ENCODE results near the gene DCLRE1B.

The DCLRE1B gene

DNA sequence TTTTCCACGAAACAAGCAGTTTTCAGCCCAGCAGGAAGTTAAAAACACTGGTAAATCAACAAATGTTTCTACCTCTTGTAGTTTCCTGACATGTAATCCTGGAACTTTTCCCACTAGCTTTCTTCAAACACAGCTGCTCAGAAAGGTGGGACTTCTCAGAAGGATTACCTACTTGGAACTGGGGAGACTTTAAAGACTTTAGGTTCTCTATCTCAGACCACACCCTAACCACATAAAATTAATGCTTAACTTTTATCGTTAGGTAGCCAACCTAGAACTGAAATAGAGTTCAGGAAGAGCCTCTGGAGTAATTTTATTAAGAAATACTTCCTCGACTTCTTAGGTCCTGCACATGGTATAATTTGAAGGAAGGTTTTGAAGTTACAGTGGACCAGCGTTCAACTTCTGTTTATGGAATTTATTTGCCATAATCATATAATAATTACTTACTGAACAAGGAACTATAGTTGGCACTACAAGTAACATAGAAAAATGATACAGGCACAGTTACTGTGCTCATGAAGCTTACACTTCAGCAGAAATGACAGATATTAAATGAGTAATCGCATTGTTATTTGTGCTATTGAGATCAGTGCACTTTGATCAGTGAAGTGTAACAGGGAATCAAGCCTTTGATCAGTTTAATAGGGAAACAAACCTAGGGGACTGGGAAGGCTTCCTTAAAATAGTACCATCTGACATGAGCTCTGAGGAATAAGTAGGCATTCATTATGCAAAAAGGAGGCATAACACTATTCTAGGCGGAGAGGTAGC is 17.5 kb upstream of the DCLRE1B start, which contains the start of gene BCL2L15:
Gene BCL2L15 (minus strand): TSS at position 180 of the 774 bp plus-strand sequence. CDS start 206 bp downstream, outside the sequence.
- no peak for DNase-seq

DNA sequence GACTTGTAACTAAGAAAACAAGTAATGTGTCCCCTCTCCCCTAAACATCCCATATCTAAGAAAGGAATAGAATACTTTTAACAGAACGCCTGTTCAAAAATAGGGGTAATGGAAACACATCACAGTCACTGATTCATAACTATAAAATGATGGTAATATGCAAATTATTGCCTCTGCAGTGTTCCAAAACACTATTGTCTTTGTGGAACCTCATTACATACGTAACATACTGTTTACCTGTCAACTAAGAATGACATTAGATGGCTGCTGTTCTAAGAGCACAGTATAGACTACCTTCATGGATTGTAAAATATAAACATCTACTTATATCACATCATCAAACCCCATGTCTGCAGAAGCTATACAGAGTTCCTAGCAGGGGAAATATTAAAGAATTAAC is 14.3 kb upstream of the DCLRE1B start:
- DNase-seq = no peak

DNA sequence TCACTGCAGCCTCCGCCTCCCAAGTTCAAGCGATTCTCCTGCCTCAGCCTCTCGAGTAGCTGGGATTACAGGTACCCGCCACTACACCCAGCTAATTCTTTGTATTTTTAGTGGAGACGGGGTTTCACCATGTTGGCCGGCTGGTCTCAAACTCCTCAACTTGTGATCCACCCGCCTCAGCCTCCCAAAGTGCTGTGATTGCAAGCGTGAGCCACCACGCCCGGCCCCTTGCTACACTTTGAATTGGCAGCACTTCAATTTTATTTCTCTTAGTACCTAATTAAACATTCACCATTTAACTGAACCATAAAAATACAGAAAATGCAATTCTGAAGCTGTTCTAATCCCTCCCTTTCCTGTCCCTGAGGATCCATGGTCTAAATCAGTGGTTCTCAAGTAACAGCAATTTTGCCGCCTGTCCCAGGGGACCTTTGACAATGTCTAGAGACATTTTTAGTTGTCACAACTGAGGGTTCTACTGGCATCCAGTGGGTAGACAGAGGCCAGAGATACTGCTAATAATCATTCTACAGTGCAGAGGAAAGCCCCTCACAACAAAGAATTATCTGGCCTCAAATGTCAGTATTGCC is 13.4 kb upstream of the DCLRE1B start:
- DNase-seq = no peak

DNA sequence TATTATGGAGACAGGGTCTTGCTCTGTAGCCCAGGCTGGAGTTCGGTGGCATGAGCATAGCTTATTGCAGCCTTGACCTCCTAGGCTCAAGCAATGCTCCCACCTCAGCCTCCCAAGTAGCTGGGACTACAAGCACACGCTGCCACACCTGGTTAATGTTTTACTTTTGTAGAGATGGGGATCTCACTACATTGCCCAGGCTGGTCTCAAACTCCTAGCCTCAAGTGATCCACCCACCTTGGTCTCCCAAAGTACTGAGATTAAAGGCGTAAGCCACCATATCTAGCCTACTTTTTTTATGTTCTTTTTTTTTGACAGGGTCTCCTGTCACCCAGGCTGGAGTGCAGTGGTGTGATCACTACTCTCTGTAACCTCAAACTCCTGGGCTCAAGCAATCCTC is 11.9 kb upstream of the DCLRE1B start:
- DNase-seq = no peak

DNA sequence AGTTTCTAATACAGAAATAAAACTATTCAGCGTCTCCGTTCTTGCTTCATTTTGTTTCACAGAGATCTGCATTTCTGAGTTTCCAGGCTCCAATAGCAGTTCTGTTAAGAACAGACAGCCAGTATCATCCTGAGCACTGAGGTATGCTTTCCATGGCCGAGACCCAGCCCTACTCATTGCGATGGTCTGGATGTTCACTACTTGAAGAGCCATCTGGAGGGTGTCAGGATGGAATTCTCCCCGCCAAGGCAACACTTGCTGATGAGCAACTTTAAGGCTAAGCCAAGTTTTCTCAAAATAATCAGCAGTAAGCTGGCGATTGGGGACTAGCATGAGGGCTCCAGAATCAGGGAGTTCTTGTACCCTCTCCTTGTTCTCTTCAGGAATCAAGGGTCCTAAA is 10.0 kb upstream of the DCLRE1B start:
- no peak for DNase-seq

DNA sequence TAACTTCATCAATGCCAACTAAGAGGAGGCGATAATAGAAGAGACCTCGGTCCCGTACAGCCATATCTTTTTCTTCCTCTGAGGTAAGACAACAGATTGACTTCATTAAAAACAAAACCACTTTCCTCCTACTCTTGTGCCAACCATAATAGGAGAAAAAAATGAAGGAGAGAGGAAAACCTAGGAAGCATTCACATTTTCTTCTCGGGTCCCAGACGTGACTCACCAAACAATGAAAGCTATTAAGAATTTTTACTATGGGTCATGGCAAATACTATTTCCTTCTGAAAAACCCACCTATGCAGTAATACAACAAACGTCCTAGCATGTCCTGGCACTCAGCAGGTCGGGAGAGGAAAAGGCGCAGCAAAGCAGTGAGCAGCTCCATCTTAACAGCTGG is 9.2 kb upstream of the DCLRE1B start:
- DNase-seq = no peak

DNA sequence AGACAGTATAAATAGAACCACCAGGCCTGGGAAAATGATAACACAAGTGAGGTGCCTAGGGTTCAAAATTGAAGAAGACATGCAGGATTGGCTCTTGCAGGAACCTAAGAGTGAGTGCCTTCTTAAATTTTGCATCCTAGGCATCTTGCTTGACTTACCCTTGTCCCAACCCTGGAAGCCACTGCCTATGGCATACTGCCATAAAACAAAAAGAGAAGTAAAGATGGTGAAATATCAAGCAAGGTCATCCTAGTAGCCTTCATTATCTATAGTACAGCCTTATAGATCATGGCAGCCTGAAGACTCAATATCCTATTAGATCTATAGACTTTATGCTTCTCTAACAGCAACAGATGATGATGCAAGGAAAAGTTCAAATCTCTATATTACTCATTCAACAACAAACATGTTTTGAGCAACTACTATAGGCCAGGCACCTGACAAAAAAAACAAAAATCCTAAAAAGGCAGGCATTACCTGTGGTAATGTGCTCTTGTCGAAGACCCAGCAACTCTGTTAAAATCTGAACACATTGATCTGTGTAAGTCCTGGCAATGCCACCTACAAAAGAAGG is 6.8 kb upstream of the DCLRE1B start:
- no peak for DNase-seq

DNA sequence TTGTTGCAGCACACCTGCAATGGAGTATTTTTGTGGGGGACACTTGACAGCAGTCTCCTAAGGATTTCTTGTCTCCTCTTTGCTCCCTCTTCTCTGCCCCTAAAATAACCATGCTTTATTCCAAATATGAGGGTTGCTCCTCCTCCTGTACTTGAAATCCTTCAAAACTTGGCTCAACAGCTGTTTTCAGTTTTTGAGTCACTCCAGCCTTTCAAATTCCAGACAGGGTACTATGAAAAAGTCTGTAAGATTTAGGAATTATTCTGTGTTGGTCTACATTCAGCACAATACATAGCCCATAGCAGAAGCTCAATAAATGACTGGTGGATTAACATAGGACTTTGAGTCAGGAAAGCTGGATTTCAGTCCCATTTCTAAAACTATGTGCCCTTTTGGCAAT is 6.0 kb upstream of the DCLRE1B start:
- no peak for DNase-seq

DNA sequence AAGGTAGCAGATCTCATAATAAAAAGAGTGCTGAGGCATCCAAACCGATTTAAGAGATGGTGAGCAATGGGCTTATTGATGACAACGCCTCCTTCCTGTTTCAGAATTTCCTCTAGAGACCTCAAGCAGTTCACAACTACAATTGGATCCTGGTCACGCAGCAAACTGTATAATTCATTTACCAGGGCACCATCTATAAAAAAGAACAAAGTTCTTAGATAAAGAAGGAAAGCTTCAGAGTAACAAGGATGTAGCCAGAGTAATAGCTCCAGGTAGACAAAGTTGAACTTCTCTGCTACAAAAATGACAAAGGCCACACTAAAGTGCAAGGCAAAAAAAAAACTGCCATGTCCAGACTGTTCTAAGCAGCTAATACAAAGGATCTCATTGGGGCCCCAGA is 3.9 kb upstream of the DCLRE1B start:
- DNase-seq = no peak

DNA sequence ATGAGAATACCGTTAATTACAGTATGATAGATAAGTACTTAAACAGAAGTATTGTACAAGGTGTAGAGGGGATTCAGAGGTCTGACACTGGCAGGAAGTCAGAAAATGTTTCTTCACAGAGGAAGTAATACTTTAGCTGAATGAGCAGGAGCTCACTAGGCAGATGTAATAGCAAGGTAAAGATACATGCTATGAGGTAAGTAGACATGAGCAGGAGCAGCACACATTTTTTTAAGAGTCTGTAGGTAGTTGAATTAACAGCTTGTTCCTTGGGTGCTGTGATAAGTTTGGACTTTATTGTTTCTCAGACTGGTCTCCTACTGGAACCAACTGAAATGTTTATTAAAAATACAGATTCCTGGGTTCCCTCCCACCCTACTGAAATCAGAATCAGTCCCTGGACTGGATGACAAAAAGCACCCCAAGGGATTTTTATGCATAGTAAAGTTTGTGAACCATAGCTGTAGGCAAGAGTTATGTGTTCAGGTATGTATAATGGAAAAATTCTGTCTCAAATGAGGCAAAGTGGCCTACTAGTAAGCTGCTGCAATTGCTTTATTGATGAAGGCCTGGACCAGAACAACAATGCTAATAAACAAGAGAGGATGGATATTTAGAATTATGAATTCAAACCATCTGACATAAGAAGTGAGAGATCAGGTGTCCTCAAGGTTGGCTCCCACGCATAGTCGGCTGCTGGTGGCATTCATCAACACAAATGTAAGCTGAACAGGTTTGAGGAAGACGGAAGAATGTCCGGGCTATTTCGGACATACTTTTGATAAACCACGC is 1.4 kb upstream of the DCLRE1B start:
- DNase-seq = peak; percentile 8

DNA sequence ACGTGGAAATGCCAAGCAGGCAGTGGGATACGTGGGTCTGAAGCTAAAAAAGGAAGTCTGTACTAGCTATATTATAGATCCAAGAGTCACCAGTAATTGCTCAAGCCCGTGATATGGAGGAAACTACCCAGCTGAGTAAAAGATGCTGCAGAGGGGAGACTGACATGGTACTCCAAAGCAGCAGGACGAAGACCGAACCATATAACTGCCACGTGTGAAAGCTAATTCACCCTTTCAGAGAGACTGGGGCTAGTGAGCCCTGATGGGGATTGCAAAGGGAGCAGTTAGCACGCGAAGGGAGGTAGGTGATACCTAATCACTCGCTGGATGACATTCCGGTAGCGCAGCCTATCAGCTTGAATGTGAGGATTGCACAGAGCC is 843 bp upstream of the DCLRE1B start:
- peak; percentile 51 for DNase-seq

DNA sequence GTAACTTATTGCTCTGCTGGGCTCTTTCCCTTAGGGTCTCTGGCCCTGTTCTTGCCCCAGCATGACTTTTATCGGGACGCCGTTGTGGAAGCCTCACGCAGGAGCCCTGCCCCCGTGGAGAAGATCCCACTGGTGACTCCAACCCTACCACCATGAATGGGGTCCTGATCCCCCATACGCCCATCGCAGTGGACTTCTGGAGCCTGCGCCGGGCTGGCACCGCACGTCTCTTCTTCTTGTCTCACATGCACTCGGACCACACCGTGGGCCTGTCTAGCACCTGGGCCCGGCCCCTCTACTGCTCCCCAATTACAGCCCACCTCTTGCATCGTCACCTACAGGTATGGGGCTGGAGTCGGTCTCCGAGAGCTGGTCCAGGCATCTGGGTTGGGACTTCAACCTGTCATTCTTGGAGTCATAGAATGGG is 322 bp downstream of the DCLRE1B start:
- DNase-seq = no peak

DNA sequence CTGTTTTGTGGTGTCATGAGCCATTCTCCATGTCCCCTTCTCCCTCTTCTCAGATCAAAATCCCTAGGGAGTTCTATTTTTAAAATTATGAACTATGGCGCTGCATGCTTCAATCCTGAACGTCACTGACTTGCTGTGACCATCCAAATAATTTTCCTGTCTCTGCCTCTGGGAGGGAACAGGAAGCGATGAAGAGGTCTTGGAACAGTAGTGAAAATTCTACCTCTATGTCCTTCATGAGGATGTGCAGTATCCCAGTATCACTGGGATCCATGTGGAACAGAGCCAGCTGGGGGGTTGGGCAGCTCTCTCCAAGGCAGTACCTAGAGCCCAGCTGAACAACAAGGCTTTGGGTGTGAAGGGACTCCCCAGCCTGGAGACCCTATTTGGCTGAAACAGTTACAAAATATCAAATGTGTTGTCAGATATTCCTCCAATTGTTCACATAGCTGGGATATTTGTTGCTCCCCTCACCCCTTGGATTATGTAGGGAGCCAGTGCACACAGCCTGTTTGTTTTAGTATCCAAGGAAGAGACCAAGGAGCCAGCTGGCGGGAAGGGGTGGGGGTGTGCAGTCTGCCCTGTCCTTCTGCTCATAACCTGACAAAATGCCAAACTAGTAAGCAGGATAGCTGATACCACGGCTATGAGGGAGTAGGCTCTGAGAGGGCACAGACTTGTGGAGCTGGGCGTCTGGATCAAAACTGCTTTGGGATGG is 7.6 kb downstream of the DCLRE1B start:
- DNase-seq = no peak

DNA sequence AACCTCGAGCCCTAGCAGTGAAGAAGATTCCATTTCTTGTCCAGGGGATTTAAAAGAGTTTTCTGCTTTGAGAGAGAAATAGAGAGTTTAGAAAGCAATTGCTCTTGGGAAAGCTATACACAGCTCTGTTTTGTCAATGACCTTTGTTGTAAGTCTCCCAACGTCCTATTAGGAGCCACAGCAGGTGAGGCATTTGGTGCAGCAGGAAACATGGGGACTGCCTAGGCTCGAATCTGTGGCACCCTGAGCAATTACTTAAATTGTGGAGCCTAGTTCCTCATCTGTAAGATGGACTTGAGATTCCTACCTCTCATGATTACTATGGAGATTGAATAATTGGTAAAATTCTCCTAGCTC is 8.2 kb downstream of the DCLRE1B start:
- no peak for DNase-seq

DNA sequence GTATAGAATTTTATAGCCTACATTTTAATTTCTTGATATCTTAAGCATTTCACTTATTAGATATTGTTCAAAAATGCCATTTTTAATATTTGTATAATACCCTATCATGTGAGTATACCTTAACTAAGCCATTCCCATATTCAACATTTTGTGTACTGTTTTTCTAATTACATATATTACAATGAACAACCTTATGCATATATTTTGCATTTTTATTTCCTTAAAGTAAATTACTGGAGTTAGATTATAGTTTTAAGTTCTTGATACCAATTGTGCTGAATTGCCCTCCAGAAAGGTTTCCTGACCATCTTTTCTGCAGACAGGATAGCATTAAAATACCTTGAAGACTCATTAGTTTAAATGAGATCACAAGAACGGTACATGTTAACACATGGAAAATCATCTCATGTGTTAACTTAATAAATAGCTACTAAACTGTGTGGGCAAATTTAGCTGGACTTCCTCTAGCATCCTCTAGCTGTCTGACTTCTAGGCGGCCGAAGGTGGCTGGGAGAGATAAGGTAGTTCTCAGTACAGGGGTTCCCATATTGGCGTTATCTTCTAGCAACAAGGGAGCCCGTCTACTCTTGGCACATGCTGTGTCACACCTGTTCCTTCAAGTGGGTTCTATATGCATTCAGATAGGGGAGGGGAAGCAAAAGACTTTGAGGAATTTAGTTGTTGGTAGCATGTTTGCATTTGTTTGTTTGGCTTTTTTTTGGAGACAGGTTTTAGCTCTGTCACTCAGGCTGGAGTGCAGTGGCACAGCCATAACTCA is 8.9 kb downstream of the DCLRE1B start:
- DNase-seq = no peak

DNA sequence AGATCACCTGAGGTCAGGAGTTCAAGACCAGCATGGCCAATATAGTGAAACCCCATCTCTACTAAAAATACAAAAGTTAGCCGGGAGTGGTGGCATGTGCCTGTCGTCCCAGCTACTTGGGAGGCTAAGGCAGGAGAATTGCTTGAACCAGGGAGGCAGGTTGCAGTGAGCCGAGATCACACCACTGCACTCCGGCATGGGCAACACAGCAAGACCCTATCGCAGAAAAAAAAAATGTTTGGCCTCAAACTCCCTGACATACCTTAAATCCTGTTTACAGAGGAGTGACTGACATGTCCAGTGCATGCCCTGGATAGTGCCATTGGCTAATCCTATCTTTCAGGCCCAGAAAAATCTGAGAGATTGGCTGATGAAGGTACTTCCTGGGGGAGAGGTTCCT is 11.8 kb downstream of the DCLRE1B start:
- DNase-seq = no peak

DNA sequence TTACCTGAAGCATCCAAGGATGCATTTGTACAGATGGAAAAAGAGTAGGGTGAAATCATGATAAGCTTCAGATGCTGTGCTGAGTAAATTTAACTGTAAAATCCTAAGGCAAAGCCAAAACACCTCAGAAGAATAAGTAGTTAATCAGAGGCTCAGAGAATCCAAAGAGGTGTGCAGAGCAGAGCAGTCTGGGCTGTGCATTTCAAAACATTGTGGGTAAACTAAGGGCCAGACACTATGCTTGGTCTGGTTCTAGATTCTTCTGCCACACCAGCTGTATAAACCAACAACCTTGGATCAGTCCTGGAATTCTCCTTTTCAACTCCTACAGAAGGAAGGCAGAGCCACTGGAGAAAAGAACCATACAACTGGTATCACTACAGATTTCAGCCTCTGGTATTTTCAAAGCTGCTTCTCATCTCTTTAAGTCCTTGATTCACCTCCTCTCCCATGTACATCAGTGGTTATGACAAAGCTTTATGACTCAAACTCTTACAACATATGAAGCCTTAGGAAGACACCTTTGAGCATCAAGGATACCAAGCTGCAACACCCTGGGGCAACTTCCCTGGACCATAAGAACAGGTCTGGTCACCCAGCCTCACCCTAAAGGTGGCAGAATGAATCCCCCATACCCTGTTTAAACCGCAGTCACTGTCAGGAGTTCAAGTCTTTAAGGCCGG is 12.4 kb downstream of the DCLRE1B start:
- DNase-seq = no peak

DNA sequence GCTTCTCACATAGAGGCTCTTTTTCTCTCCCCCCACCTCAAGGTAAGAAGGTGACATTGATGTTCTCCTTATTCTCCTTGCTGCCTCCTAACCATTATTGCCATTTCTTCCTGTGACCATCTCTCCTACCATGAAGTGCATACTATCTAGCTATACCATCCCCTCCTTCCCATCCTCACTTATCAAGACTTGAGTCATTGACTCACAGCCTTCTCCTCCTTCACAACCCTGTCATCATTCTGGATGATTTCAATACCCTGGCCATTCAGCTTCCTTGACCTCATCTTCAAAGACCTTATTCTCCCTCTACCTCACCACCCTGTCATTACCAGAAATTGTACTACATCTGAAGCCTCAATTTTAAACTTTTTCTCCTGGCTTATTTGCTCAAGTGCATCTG is 13.1 kb downstream of the DCLRE1B start:
- no peak for DNase-seq

DNA sequence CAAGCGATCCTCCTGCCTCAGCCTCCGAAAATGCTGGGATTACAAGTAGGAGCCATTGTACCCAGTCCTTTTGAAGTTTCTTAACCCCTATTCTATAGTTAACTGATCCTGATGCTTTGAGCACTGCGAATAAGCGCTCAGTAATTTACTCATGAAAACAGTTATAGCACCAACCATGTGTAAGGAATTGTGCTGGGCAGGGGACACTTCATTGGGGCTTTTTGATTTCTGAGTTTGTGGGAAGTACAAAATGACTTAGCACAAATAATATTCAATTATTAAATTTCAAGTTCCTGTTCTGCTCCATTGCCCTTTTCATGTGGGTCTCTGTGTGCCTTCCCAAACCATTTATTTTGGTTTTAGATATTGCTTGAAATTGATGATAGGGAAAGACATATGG is 17.8 kb downstream of the DCLRE1B start:
- DNase-seq = no peak

DNA sequence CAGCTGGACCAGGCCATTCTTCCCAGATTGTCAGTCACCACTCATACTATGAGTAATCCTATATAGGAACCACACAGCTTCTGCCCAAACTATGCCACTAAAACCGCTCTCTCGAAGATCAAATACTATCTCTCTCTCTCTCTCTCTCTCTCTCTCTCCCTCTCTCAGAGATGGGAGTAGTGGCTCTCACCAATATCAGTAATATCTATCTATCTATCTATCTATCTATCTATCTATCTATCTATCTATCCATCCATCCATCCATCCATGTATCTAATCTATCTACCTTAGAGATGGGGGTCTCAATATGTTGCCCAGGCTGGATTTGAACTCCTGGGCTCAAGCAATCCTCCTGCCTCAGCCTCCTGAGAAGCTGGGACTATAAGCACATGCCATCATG is 19.3 kb downstream of the DCLRE1B start:
- DNase-seq = no peak

DNA sequence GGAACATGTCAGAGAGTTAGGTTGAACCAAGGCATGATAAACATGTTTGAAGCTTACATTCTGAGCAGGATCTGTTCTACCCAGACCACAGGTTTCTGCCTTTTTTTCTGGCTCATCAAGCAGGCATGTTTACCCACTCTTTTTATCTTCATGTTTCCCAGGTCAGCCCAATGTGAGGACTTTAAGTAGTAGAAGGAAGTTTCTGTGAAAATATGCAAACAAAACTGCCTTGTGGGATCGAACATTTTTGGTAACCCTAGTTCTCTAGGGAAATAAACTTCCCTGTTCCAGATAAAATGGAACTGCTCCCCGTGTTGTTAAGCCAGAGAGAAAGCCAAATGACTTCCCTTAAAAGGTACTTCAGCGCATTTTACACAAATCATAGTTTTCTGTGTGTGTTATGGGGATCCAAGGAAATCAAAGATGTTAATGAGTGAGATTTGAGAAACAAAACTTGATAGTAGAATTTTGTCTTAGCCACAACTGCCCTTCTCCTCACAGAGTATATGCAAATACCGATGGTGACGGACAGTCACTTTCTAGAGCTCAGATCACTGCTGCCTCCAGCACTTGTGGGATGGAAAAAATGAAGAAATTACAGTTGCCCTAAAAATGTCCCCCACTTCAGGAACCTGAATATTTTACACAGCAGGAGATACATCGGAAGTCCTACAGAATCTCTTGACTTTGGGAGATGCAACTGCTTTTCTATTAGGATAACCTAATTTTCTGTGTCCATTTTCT is 23.2 kb downstream of the DCLRE1B start:
- DNase-seq = no peak
